GM18951 (cell line): ENCODE measurements around the gene ESRP2.

ENCODE experiments used
- POLR2A ChIP-seq: IDR thresholded peaks from 4 replicates; pipeline ENCODE4 v1.6.1; 2011; ENCODE audit warnings: mild to moderate bottlenecking; ENCODE audit not compliant: insufficient read length, insufficient read depth; ENCODE audit errors: extremely low read depth
- in situ Hi-C: fragments of 300-500 bp; cut with MboI; formaldehyde crosslinking; loops from one replicate; pipeline ENCODE4 v1.12.0; 2022; ENCODE audit warnings: low sequenced_read_pairs, mixed read lengths, inconsistent platforms; ENCODE audit not compliant: unreplicated experiment

Gene ESRP2

DNA sequence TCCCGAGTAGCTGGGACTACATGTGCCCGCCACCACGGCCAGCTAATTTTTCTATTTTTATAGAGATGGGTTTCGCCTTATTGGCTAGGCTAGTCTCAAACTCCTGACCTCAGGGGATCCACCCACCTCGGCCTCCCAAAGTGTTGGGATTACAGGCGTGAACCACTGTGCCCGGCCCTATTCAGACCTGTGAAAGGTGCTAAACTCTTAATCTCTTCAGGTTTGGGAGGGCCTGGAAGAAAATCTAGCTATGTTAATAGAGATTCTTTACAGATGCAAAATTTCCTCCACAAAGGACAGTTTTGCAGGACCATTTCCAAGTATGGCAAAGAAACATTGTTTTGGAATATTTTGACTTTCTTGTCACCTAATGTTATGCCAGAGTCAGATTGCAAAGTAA lies 6.2 kb upstream of the ESRP2 start:
- in situ Hi-C loops: no loop called here
- TF ChIP-seq POLR2A: no peak

DNA sequence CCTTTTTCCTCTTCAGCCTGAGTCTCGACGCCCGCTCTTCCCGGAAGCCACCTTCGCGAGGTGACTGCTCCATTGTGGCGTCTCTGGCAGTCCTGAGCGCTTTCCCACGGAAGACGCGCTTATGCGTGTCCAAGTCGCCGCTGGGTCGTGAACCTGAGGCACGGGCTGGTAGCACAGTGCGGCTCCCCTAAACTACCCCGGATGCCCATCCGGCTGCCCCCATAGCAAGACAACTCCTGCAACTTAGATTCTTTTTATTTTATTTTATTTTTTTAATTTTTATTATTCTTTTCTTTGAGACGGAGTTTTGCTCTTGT lies 2.1 kb upstream of the ESRP2 start:
- no peak for TF ChIP-seq POLR2A
- in situ Hi-C loops: no loop called here

DNA sequence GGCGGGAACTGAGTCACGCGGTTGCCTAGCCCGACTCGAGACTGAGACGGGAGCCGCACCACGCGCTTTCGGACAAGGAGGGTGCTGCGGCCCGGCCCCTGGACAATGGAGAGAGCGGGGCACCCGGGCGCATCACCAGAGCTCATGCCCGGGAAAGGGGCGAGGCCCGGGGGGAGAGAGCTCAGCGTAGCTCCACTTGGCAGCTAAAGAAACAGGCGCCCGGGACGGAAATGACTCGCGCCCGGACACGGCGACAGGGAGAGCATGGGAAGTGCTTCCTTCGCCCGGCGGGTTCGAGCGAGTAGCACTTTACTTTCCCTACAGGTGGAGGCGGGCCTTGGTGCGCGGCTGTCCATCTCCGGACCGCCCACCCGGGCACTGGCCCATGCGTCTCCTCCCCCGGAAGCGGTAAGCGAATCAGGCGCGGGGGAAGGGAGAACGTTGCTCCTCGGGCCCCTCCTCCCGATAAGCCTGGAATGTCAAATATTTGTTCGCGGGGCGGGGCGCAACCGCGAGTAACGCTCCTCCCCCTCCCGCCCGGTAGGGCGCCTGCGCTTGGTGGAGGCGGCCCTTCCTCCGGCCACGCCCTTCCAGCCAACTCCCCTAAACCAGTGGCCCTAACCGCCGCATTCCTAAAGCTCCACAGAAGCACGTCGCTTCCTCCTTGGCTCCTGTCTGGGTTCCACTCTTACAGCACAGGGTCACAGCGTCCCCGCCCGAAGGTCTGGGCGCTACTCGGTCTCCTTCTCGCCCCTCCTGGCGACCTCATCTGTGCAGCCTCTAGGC lies 1.5 kb upstream of the ESRP2 start:
- peak; percentile 81 for TF ChIP-seq POLR2A
- in situ Hi-C loops: no loop called here

DNA sequence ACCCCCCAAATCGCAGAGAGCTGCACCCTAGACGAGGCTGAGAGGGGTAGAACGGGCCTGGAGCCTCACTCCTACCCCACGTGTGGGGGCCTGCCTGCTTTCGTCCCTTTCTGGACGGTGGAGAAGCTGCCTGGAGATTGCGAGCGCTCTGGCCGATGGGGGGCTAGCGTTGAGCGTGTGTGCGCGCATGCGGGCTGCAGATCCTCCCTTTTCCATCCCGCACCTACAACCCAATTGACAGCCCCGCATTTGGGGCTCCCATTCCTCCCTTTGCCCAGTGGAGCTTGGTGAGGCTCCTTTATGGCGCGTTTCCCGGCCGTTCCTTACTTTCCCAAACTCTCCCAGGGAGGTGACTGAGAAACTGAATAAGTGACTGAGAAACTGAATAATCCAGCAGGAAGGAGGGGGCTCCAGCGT lies 907 bp upstream of the ESRP2 start:
- in situ Hi-C loops: no loop called here
- no peak for TF ChIP-seq POLR2A

DNA sequence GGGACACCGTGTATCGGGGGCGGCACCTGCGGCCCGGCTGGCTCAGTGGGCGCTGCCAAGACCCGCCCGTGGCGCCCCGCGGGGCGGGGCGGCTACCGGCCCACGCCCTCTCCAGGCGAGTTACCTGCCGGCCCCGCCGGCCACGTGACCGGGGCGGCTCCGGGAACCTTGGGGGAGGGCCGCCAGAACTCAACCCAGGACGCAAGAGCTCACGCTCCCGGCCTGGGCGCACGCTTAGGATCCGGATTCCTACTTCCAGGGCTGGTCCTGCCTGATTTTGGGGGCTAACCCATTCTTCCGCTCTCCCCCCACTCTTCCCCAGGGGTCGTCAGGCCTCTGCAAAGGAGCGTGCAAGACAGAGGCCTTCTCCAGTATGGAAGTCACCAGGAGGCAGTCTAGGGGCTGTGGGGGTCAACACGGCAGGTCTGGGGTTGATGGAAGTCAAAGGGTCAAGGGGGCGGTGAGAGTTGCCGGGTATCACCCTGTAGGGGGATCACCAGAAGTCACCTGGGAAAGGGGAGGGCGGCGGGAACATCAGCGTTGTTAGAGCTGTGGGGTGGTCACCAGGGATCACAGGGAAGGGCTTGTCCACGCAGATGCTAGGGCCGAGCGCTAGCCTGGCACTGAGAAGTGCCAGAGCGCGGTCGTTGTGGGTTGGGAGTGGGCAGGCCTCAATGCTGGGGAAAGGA lies 354 bp upstream of the ESRP2 start:
- TF ChIP-seq POLR2A: peak; percentile 41
- in situ Hi-C loops: no loop called here

DNA sequence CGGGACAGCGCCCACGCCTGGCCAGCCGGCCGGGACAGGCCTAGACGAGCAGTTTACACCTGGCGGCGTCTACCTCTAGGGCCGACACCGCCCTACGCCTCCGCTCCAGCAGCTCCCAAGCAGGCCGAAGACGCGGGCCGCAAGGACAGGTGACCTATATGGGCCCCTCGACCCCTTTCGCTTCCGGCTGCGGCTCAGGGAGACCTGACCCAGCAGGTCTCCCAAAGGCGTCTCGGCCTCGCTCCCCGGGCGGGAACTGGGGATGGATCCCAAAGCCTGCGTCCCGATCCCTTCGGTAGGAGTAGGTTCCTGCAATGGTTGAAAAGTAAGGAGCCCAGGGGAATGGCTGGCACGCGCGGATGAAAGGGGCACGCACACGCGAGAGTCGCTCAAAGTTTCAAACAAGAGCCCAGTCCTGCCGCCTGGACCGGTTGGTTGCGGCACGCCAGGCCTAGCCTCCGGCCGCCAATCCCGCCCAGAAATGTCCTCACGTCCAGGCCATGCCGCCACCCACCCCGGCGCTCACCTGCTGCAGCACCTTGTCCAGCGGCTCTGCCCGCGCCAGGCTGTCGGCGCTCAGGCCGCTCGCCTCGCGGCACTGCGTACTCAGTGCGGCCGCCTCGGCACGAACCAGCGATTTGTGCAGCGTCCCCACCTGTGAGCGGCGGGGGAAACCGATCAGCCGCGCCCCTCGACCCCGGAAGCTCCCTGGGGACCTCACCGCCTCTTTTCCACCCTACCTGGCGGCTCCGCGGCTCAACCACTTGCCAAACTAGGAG lies 630 bp downstream of the ESRP2 start:
- in situ Hi-C loops: no loop called here

DNA sequence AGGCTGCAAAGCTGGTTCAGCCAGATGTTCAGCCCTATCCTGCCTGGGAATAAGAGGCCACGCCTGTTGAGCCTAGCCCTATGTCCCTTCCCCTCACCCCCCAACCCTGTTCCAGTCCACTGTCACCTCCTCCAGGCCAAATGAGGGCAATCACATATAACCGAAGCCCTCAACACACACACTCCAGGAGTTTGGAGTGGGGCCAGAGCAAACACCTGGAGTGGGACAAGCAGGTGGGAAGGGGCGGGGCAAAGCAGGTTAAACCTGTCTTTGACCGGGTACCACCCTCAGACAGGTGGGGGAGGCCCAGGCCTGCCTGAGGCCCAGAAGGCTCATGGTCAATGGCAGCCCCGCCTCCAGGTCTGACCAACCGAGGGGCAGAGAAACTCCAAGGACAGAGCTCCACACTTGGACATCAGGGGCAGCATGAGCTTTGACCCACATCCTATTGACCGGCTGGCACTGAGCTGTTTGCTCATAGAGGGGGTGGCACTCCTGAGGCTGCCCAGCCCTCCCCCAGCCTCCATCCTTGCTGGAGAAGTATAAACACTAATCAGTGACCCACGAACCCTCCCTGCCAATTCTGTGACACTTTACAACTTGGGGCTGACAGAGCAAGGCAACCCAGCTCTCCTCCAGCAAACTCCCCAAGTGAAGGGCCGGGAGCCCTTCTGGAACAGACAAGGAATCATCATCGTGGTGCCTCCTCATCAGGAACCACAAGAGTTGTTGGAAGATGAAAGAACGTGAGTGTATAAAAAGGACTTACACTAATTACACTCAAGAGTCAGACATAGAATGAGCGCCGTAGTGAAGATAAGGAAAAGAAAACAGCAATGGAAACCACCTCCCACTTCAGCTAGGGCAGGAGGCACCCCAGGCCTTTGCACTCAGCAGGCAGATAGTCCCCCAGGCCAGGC lies 1.5 kb downstream of the ESRP2 start:
- in situ Hi-C loops: no loop called here
- TF ChIP-seq POLR2A: no peak

More for the DNA sequence above, 630 bp downstream of the ESRP2 start:
- no peak for TF ChIP-seq POLR2A

DNA sequence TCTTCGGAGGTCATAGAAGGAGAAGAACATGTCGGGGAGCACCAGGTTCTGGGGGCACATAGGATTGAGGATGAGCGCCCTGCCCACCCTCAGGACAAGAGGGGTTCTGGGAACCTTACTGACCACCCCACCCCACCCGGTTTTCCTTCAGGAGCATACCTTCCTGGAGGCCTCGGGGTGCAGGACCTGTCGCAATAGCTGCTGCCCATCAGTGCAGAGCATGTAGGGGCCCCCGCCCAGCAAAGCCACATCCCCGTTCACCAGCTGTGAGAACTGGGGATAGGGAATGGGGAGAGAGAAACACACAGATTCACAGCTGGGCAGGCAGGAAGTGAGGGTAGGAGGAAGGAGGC lies 2.1 kb downstream of the ESRP2 start:
- TF ChIP-seq POLR2A: no peak
- in situ Hi-C loops: no loop called here

DNA sequence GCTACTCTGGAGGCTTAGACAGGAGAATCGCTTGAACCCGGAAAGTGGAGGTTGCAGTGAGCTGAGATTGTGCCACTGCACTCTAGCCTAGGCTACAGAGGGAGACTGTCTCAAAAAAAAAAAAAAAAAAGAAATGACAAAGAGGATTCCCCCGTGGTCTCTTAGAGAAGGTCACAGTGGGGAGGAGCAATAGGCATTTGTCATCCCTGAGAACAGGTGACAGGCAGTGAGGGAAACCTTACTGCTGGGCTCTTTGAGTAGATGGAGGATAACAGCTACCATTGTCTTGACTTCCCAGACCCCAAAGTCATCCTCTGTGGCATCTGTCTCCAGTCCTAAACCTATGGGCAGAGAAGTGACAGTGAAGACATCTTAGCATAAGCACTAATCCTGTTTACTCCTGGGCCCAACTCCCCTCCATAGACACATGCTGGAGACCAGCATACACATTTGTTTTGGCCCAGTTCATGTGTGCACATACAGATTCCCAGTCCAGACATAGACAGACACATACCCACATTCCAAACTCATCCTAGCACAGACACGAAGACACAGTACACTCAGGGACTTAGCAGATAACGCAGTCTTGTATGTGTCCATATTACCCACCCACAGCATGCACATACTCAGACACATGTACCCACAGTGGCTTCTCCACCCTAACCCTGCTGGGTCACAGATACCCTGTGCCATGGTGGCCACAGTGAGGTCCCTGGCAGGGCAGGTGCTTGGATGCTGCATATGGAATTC lies 2.7 kb downstream of the ESRP2 start:
- in situ Hi-C loops: no loop called here
- no peak for TF ChIP-seq POLR2A

DNA sequence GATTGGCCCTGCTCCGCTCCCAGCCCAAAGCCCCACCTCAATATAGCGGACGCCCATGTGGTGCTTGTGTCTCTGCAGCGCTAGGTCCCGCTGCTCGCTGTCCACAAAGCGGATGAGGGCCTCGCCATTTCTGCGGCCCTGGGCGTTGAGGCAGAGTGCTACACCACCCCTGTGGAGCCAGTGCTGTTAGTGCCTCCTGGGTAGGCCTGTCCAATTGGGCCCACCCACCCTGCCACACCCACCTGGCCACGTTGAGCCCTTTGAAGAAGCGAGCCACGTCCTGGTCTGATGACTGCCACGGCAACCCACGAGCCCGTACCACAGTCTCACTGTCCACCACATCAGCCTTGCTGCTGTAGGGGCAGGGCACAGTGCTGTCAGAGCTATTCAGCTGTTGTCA lies 3.6 kb downstream of the ESRP2 start:
- in situ Hi-C loops: no loop called here
- TF ChIP-seq POLR2A: no peak

DNA sequence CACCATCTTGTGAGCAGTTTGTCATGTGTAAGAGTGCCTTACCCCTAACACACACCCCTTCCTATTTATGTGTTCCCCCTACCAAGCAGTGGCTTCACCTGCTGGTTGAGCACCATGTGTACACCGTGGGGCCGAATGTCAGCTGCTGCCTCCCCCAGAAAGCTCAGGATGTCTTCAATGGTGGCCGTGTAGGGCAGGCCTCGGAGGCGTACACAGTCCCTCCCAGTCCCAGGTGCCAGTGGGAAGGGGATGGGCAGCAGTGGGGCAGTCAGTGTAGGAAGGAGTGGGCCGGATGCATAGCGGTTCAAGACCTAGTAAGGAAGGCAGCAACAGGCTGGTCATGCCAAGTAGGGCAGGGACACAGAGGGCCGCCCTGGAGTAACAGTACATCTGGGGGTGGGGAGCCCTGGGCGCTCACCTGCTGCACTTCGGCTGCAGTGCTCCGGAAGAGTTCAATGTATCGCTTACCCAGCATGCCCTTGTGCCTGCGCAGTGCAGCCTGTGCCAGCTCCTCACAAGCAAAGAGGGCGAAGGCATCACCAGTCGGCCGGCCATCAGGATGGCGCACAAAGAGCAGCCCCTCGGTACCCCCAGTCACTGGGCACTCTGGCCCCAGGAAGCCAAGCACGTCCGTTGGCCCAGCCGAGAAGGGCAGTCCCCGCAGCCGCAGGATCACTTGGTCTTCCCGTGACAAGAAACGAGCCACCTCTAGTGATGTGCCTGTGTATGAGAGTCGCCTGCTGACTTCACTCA lies 4.4 kb downstream of the ESRP2 start:
- TF ChIP-seq POLR2A: no peak
- in situ Hi-C loops: no loop called here
